Stimulated activated CD4-positive, alpha-beta T cell treated with anti-CD3 and anti-CD28 coated beads, Interleukin-2, amount 100 ng/mL, for 48 hours (primary cell): ENCODE data around the gene TSPAN13.

Experiments
- DNase-seq, 2 donors: peaks; one replicate each; pipeline ENCODE4 v3.0.0-alpha.2; 2020

Gene TSPAN13

DNA sequence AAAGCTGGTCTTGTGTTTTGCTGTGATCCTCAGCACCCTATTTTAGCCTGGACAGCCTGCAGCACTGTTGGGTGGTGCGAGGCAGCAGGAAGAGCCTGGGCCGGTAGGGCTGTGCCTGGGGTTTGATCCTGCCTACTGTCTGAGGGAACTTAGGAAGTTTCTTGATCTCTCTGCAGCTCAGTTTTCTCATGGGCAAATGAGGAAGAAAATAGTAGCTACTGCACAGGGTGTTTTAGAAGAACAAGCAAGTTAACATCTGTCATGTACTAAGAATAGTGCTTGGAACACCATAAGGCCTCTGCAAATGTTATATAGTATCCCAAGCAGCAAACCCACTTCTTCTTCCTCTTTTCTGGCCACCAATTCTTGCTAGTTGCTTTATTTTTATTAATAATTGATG lies 63.3 kb downstream of the TSPAN13 start:
- DNase-seq, result no peak

DNA sequence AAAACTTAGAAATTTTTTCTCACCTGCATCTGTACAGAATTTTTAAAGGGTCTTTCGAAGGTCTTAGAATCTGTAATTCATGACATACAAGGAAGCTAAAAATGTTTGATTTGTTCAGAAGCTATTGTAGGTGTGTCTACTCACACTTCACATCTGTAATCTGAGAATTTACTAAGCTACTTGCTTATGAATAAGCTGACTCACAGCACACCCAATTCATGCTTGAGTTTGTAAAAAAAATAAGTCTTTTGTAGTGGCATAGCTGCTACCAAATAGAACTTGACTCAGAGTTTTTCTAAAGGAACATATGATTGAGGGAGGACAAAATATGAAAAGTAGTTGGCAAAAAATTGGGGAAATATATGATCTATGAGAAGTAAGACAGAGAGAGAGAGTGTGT lies 64.0 kb downstream of the TSPAN13 start:
- DNase-seq, result no peak

DNA sequence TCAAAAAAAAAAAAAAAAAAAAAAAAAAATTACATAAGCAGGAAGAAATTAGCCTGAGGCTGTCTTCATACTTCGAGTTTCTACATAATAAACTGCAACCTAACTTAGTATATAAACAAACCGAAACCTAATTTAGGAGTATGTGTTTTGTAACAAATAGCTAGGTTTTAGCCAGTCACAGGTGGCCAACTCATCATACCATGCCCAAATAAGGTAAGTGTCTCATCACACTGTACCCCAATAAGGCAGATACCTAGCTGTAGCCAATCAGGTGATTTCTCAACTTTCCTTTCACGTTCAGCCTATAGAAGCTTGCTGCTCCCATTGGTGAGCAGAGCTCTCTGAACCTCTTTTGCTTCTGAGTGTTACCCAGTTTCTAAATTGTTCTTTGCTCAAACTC lies 65.2 kb downstream of the TSPAN13 start:
- no peak for DNase-seq

DNA sequence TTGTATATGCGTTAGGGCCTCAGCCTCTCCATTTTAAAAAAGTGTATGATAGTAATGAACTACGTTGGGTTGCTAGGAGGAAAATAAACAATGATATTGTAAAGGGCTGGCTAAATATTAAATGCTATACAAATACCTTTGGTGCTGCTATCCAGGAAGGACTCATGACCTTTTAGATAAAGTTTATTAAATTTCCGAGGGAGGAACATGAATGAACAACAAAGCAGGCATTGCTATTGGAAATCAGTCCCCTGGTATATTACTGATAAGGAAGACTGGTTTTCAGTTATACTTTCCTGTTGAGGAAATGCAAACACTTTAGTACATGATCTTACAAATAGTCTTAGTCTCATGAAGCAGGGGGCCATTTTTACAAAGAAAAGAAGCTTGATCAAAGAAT lies 68.5 kb downstream of the TSPAN13 start:
- DNase-seq, result no peak

DNA sequence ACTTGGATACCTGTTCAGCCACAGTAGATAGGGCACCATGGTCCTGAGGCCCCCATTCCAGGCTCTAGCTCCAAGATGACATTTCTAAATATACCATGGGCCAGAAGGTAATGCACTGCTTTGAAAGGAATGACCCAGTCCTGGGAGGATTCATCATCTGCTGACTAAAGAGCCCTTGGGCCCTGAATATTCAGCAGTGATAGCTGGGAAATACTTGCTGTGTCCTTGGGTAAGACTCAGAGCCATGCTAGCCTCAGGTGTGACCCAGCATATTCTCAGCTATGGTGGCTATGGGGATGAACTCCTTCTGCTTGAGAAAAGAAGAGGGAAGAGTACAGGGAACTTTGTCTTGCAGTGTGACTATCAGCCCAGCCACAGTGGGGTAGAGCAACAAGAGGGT lies 72.5 kb downstream of the TSPAN13 start:
- DNase-seq, result no peak

DNA sequence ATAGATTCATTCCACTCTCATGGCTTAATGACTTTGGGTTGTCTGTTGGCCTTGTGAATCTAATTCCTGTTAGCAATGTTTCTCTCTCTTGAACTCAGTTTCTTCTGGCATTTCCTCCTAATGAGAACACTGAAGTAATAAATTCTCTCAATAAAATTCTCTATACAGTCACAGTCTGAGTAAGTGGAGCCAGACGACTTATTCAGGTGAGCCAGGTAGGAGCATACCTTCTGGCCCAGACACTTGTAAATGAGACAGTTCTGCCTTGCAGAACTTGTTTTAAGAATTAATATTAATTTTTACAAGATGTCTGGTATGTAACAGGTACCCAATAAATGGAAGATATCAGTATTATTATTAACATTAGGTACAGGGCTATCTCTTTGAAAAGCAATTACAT lies 79.8 kb downstream of the TSPAN13 start:
- no peak for DNase-seq
